Measurements from ENCODE around the gene PRKN.

- TF ChIP-seq, protein P1, sequence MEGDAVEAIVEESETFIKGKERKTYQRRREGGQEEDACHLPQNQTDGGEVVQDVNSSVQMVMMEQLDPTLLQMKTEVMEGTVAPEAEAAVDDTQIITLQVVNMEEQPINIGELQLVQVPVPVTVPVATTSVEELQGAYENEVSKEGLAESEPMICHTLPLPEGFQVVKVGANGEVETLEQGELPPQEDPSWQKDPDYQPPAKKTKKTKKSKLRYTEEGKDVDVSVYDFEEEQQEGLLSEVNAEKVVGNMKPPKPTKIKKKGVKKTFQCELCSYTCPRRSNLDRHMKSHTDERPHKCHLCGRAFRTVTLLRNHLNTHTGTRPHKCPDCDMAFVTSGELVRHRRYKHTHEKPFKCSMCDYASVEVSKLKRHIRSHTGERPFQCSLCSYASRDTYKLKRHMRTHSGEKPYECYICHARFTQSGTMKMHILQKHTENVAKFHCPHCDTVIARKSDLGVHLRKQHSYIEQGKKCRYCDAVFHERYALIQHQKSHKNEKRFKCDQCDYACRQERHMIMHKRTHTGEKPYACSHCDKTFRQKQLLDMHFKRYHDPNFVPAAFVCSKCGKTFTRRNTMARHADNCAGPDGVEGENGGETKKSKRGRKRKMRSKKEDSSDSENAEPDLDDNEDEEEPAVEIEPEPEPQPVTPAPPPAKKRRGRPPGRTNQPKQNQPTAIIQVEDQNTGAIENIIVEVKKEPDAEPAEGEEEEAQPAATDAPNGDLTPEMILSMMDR (conservative IDR thresholded peaks at IDR 0.05) = no peak
- TF ChIP-seq ZFX (IDR thresholded peaks at IDR 0.05) = no peak
Observed at GRCh38 chr6:162029873-162030576, 697.5 kb downstream of the PRKN start.

Measured in C4-2B (cell line).